HAP-1 (cell line): Measurements from ENCODE around the gene ADAMTS19.
"Not testable (repeated sequence)": the region's sequence is repeated elsewhere in the genome, so short reads cannot be mapped to it uniquely, and the experiment has no call there.

Experiments
- DNase-seq, 2 experiments: peaks; one replicate each; pipeline ENCODE4 v3.0.0-alpha.2; 2016 to 2020; ENCODE audit warnings: low spot score in 2 of 2
- H3K27me3 ChIP-seq: fragments of 250-450 bp; sonication (Bioruptor Pico); 2 replicates; pipeline ENCODE4 v1.5.1; 2020; ENCODE audit warnings: low read depth, mild to moderate bottlenecking, moderate library complexity
- H3K36me3 ChIP-seq: fragments of 250-450 bp; sonication (Bioruptor Pico); replicated peaks from 2 replicates; pipeline ENCODE4 v1.5.1; 2020; ENCODE audit warnings: mild to moderate bottlenecking
- H3K4me1 ChIP-seq: fragments of 250-450 bp; sonication (Bioruptor Pico); 2 replicates; pipeline ENCODE4 v1.5.1; 2020; ENCODE audit warnings: mild to moderate bottlenecking
- H3K4me3 ChIP-seq: fragments of 250-450 bp; sonication (Bioruptor Pico); 2 replicates; pipeline ENCODE4 v1.5.1; 2020; ENCODE audit warnings: mild to moderate bottlenecking, moderate library complexity
- H3K9me3 ChIP-seq: fragments of 250-450 bp; sonication (Bioruptor Pico); 2 replicates; pipeline ENCODE4 v1.5.1; 2020; ENCODE audit warnings: mild to moderate bottlenecking, moderate library complexity
- in situ Hi-C: fragments of 300-500 bp; cut with MboI; formaldehyde crosslinking; loops from 3 replicates; pipeline ENCODE4 v1.14.3; 2020; ENCODE audit warnings: low sequenced_read_pairs, inconsistent platforms, mixed read lengths

ADAMTS19 gene

GRCh38 chr5:129584496-129584895 is 124.4 kb downstream of the ADAMTS19 start:
- in situ Hi-C loops, H3K4me3 ChIP-seq, H3K4me1 ChIP-seq, H3K9me3 ChIP-seq, DNase-seq, H3K27me3 ChIP-seq, H3K36me3 ChIP-seq: not testable (repeated sequence)

GRCh38 chr5:129591508-129592160 is 131.5 kb downstream of the ADAMTS19 start:
- H3K36me3 ChIP-seq: no peaks in the 10 kb centered on the region
- H3K9me3 ChIP-seq: no peaks in the 10 kb centered on the region
- H3K4me3 ChIP-seq: no peak overlapping the region
- H3K4me1 ChIP-seq: no peaks in the 10 kb centered on the region
- H3K27me3 ChIP-seq: no peaks in the 10 kb centered on the region
- no peak for DNase-seq
- in situ Hi-C loops: no loop called here

GRCh38 chr5:129593525-129593924 is 133.4 kb downstream of the ADAMTS19 start:
- no peak for DNase-seq
- in situ Hi-C loops: no loop called here
- H3K4me1 ChIP-seq: no peaks in the 10 kb centered on the region
- H3K4me3 ChIP-seq: no peak overlapping the region
- no peaks in the 10 kb centered on the region for H3K36me3 ChIP-seq
- no peaks in the 10 kb centered on the region for H3K27me3 ChIP-seq
- no peaks in the 10 kb centered on the region for H3K9me3 ChIP-seq

- no peaks in the 10 kb centered on the region for H3K27me3 ChIP-seq
- in situ Hi-C loops: no loop called here
- DNase-seq: no peak
Measured at GRCh38 chr5:129601576-129601975, 141.5 kb downstream of the ADAMTS19 start.

GRCh38 chr5:129608350-129608749 is 148.3 kb downstream of the ADAMTS19 start:
- in situ Hi-C loops: no loop called here
- DNase-seq: no peak
- no peaks in the 10 kb centered on the region for H3K4me1 ChIP-seq
- H3K27me3 ChIP-seq: no peaks in the 10 kb centered on the region
- H3K4me3 ChIP-seq: no peak overlapping the region
- no peaks in the 10 kb centered on the region for H3K9me3 ChIP-seq
- H3K36me3 ChIP-seq: no peaks in the 10 kb centered on the region

More at GRCh38 chr5:129601576-129601975, 141.5 kb downstream of the ADAMTS19 start:
- no peaks in the 10 kb centered on the region for H3K36me3 ChIP-seq
- H3K9me3 ChIP-seq: no peaks in the 10 kb centered on the region
- H3K4me3 ChIP-seq: no peak overlapping the region
- H3K4me1 ChIP-seq: no peaks in the 10 kb centered on the region

- H3K27me3 ChIP-seq: no peaks in the 10 kb centered on the region
- H3K4me3 ChIP-seq: no peak overlapping the region
- H3K4me1 ChIP-seq: no peaks in the 10 kb centered on the region
- H3K9me3 ChIP-seq: no peaks in the 10 kb centered on the region
- no peak for DNase-seq
- H3K36me3 ChIP-seq: no peaks in the 10 kb centered on the region
- in situ Hi-C loops: no loop called here
Measured at GRCh38 chr5:129609710-129610109, 149.6 kb downstream of the ADAMTS19 start.

GRCh38 chr5:129616517-129616916 is 156.4 kb downstream of the ADAMTS19 start:
- H3K27me3 ChIP-seq: no peaks in the 10 kb centered on the region
- no peaks in the 10 kb centered on the region for H3K36me3 ChIP-seq
- no peaks in the 10 kb centered on the region for H3K9me3 ChIP-seq
- H3K4me1 ChIP-seq: no peaks in the 10 kb centered on the region
- DNase-seq: no peak
- no peak overlapping the region for H3K4me3 ChIP-seq
- in situ Hi-C loops: no loop called here

GRCh38 chr5:129617206-129617605 is 157.1 kb downstream of the ADAMTS19 start:
- no peak for DNase-seq
- Histone ChIP-seq H3K27me3 (no peaks in the 10 kb centered on the region), H3K4me3 (no peak overlapping the region), H3K9me3 (no peaks in the 10 kb centered on the region), H3K4me1 (no peaks in the 10 kb centered on the region), H3K36me3 (no peaks in the 10 kb centered on the region)
- in situ Hi-C loops: no loop called here

- H3K9me3 ChIP-seq: no peaks in the 10 kb centered on the region
Measured at GRCh38 chr5:129619782-129620181, 159.7 kb downstream of the ADAMTS19 start.

GRCh38 chr5:129622531-129622930 is 162.4 kb downstream of the ADAMTS19 start:
- no peak overlapping the region for H3K4me3 ChIP-seq
- DNase-seq: no peak
- no peaks in the 10 kb centered on the region for H3K27me3 ChIP-seq
- no peaks in the 10 kb centered on the region for H3K9me3 ChIP-seq
- no peaks in the 10 kb centered on the region for H3K36me3 ChIP-seq
- H3K4me1 ChIP-seq: no peaks in the 10 kb centered on the region
- in situ Hi-C loops: no loop called here

More at GRCh38 chr5:129619782-129620181, 159.7 kb downstream of the ADAMTS19 start:
- Histone ChIP-seq H3K27me3 (no peaks in the 10 kb centered on the region), H3K4me3 (no peak overlapping the region), H3K4me1 (no peaks in the 10 kb centered on the region), H3K36me3 (no peaks in the 10 kb centered on the region)
- DNase-seq: no peak
- in situ Hi-C loops: no loop called here

GRCh38 chr5:129629575-129629974 is 169.5 kb downstream of the ADAMTS19 start:
- H3K4me3 ChIP-seq: no peak overlapping the region
- no peaks in the 10 kb centered on the region for H3K27me3 ChIP-seq
- H3K36me3 ChIP-seq: no peaks in the 10 kb centered on the region
- H3K9me3 ChIP-seq: no peaks in the 10 kb centered on the region
- no peak for DNase-seq
- no peaks in the 10 kb centered on the region for H3K4me1 ChIP-seq
- in situ Hi-C loops: no loop called here

- no peaks in the 10 kb centered on the region for H3K36me3 ChIP-seq
- in situ Hi-C loops: no loop called here
- H3K9me3 ChIP-seq: no peaks in the 10 kb centered on the region
- H3K4me3 ChIP-seq: no peak overlapping the region
- DNase-seq: no peak
- H3K4me1 ChIP-seq: no peaks in the 10 kb centered on the region
- H3K27me3 ChIP-seq: no peaks in the 10 kb centered on the region
Measured at GRCh38 chr5:129630101-129630500, 170.0 kb downstream of the ADAMTS19 start.

- no peaks in the 10 kb centered on the region for H3K9me3 ChIP-seq
- DNase-seq: no peak
- no peak overlapping the region for H3K4me3 ChIP-seq
- in situ Hi-C loops: no loop called here
- no peaks in the 10 kb centered on the region for H3K4me1 ChIP-seq
- H3K36me3 ChIP-seq: no peaks in the 10 kb centered on the region
- H3K27me3 ChIP-seq: no peaks in the 10 kb centered on the region
Measured at GRCh38 chr5:129631961-129632360, 171.9 kb downstream of the ADAMTS19 start.

GRCh38 chr5:129637501-129637900 is 177.4 kb downstream of the ADAMTS19 start:
- H3K4me3 ChIP-seq, H3K36me3 ChIP-seq, H3K27me3 ChIP-seq, H3K4me1 ChIP-seq, in situ Hi-C loops, H3K9me3 ChIP-seq, DNase-seq: not testable (repeated sequence)

- DNase-seq: no peak
- in situ Hi-C loops: no loop called here
Measured at GRCh38 chr5:129639331-129639730, 179.2 kb downstream of the ADAMTS19 start.

More at GRCh38 chr5:129639331-129639730, 179.2 kb downstream of the ADAMTS19 start:
- H3K4me3 ChIP-seq: no peak overlapping the region
- no peaks in the 10 kb centered on the region for H3K36me3 ChIP-seq
- H3K9me3 ChIP-seq: no peaks in the 10 kb centered on the region
- H3K27me3 ChIP-seq: no peaks in the 10 kb centered on the region
- H3K4me1 ChIP-seq: no peaks in the 10 kb centered on the region
